Activated T-helper 1 cell treated with anti-CD3 and anti-CD28 coated beads, Interleukin-12 subunit alpha, Interleukin-12 subunit beta, Interleukin-2, Interleukin-4 antibody, amounts not matched to agents 30 ng/mL and 10 ng/mL and 1 ng/mL, durations not matched to agents 14 hours and 24 hours and 36 hours (primary cell): ENCODE measurements around the gene YDJC. TPM values are rescaled to one million over a fixed set of nuclear protein-coding genes. Genes with fewer than 3 reads are reported as not detected.

Source experiments
- DNase-seq: peaks from one replicate; pipeline ENCODE4 v3.0.0; 2021; ENCODE audit warnings: low spot score
- H3K27ac Mint-ChIP-seq: one replicate; pipeline ENCODE4 v1.8.0; 2021; ENCODE audit warnings: mild to moderate bottlenecking, mixed read lengths
- H3K27me3 Mint-ChIP-seq: one replicate; pipeline ENCODE4 v1.8.0; 2022; ENCODE audit warnings: mild to moderate bottlenecking, moderate library complexity, mixed read lengths; ENCODE audit not compliant: insufficient read depth
- H3K36me3 Mint-ChIP-seq: one replicate; pipeline ENCODE4 v1.8.0; 2021; ENCODE audit warnings: low read depth, mixed read lengths
- H3K4me1 Mint-ChIP-seq: one replicate; pipeline ENCODE4 v1.8.0; 2021; ENCODE audit warnings: low read depth, mixed read lengths
- H3K4me3 Mint-ChIP-seq: one replicate; pipeline ENCODE4 v1.8.0; 2021; ENCODE audit warnings: mild to moderate bottlenecking, moderate library complexity, mixed read lengths
- H3K9me3 Mint-ChIP-seq: one replicate; pipeline ENCODE4 v1.8.0; 2021; ENCODE audit warnings: mixed read lengths
- intact Hi-C: fragments of 100-400 bp; cut with micrococcal nuclease; formaldehyde crosslinking; loops from one replicate; pipeline ENCODE4 v1.15.1; 2024
- total RNA-seq: library from RNA; stranded (reverse); gene quantifications from 2 replicates; pipeline ENCODE4 v1.2.3, GENCODE V29; 2022

YDJC gene
- total RNA-seq, 1 donor from 2014 or later, result 51.7 TPM

DNA sequence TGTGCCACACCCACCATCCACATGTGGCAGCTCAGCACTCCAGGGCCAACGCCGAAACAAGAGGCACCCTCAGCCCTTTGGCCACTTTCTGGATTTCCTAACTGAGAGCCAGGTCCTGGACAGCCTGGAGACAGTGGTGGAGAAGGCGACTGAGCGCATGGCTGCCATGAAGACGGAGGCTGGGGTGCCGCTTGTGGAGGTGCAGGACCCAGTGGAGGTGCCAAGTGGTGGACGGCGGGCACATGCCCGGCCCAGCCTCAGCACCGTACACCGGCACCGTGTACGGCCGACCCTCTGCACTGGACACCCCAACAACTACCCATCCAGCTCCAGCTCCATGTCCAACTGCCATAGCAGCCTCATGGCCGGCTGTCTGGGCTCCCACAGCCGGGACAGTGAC lies 4.3 kb upstream of the YDJC start:
- Mint-ChIP-seq H3K27me3 (no peaks in the 10 kb centered on the region), H3K36me3 (peaks cover 2% of the 10 kb centered on the region), H3K9me3 (no peaks in the 10 kb centered on the region), H3K4me1 (peaks cover 10% of the 10 kb centered on the region), H3K27ac (no peak overlapping the region), H3K4me3 (no peak overlapping the region)
- intact Hi-C loops, result no loop called here
- no peak for DNase-seq

- no peak for DNase-seq
- peaks cover 10% of the 10 kb centered on the region for H3K4me1 Mint-ChIP-seq
- H3K4me3 Mint-ChIP-seq, result no peak overlapping the region
- H3K9me3 Mint-ChIP-seq, result no peaks in the 10 kb centered on the region
- intact Hi-C loops, result no loop called here
- H3K27me3 Mint-ChIP-seq, result no peaks in the 10 kb centered on the region
- no peak overlapping the region for H3K27ac Mint-ChIP-seq
- peaks cover 2% of the 10 kb centered on the region for H3K36me3 Mint-ChIP-seq
Measured at GRCh38 chr22:21633481-21633880, 3.7 kb upstream of the YDJC start.

GRCh38 chr22:21632931-21633330 lies 3.1 kb upstream of the YDJC start:
- Mint-ChIP-seq H3K4me1 (peaks cover 14% of the 10 kb centered on the region), H3K27me3 (no peaks in the 10 kb centered on the region), H3K36me3 (peaks cover 7% of the 10 kb centered on the region), H3K27ac (no peak overlapping the region), H3K9me3 (no peaks in the 10 kb centered on the region), H3K4me3 (no peak overlapping the region)
- DNase-seq, result no peak
- intact Hi-C loops, result no loop called here

DNA sequence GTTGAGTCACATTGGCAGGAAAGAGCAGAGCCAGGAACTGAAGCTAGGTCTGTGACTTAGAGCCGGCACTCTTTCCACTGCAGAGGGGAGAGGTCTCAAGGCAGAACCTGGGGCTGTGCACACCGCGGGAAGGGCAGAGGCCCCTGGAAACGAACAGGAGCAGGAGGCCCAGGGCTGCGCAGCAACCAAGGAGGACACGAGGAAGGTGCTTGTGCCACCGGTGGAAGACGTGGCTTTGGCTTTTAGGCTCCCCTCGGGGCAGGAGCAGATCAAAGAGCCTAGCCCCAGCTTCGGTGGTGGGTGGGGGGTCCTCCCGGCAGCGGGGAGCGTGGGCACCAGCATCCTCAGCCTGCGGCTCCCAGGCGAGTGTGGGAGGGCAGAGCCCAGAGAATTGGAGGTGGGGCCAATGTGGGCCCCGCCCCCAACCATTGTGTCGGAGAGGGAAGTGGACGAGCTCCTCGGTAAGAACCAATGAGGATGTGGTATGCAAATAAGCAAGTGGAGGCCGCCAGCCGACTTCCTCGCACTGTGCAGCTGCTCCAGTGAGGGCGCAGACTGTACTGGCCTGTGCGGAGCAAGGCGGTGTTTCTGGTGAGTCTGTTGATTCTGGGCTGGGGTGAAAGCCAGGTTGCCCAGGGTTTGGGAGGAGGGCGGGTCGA lies 2.5 kb upstream of the YDJC start, which contains the start of gene CCDC116:
Gene CCDC116, plus strand, starts transcription at position 524 of the 659 bp plus-strand sequence. CDS start 422 bp downstream, outside the sequence.
- DNase-seq, result peak; percentile 61
- Mint-ChIP-seq H3K36me3 (peaks cover 12% of the 10 kb centered on the region), H3K9me3 (no peaks in the 10 kb centered on the region), H3K27me3 (no peaks in the 10 kb centered on the region), H3K27ac (peak within 1 kb of the TSS; percentile 26), H3K4me3 (peak within 1 kb of the TSS; percentile 11), H3K4me1 (peaks cover 18% of the 10 kb centered on the region)
- intact Hi-C loops, result no loop called here

GRCh38 chr22:21631025-21631424 lies 1.2 kb upstream of the YDJC start:
- intact Hi-C loops, result loop anchor here (2.0 kb wide), 1 partner anchor 42 kb away; no protein-coding TSS in a partner anchor

GRCh38 chr22:21628386-21629254 lies 1.2 kb downstream of the YDJC start:
- H3K36me3 Mint-ChIP-seq, result peaks cover 21% of the 10 kb centered on the region
- H3K9me3 Mint-ChIP-seq, result no peaks in the 10 kb centered on the region
- DNase-seq, result no peak
- H3K27me3 Mint-ChIP-seq, result no peaks in the 10 kb centered on the region
- peak overlapping the region; percentile 92 for H3K27ac Mint-ChIP-seq
- intact Hi-C loops, result loop anchor here (1.0 to 5.0 kb wide), 3 partner anchors 14 to 109 kb away; partner anchors contain the start of genes SDF2L1, UBE2L3 and YPEL1
- H3K4me3 Mint-ChIP-seq, result peak overlapping the region; percentile 91
- peaks cover 28% of the 10 kb centered on the region for H3K4me1 Mint-ChIP-seq

More at GRCh38 chr22:21631025-21631424, 1.2 kb upstream of the YDJC start:
- DNase-seq, result no peak
- no peaks in the 10 kb centered on the region for H3K27me3 Mint-ChIP-seq
- peak overlapping the region; percentile 10 for H3K27ac Mint-ChIP-seq
- H3K36me3 Mint-ChIP-seq, result peaks cover 21% of the 10 kb centered on the region
- H3K4me3 Mint-ChIP-seq, result peak overlapping the region; percentile 69
- peaks cover 28% of the 10 kb centered on the region for H3K4me1 Mint-ChIP-seq
- no peaks in the 10 kb centered on the region for H3K9me3 Mint-ChIP-seq

GRCh38 chr22:21626735-21627469 lies 2.9 kb downstream of the YDJC start:
- peak overlapping the region; percentile 31 for H3K27ac Mint-ChIP-seq
- no peak for DNase-seq
- peaks cover 35% of the 10 kb centered on the region for H3K4me1 Mint-ChIP-seq
- H3K27me3 Mint-ChIP-seq, result no peaks in the 10 kb centered on the region
- H3K36me3 Mint-ChIP-seq, result peaks cover 29% of the 10 kb centered on the region
- intact Hi-C loops, result loop anchor here (5.0 kb wide), 1 partner anchor 110 kb away; the partner anchor contains the start of gene YPEL1
- H3K4me3 Mint-ChIP-seq, result peak overlapping the region; percentile 89
- H3K9me3 Mint-ChIP-seq, result no peaks in the 10 kb centered on the region

DNA sequence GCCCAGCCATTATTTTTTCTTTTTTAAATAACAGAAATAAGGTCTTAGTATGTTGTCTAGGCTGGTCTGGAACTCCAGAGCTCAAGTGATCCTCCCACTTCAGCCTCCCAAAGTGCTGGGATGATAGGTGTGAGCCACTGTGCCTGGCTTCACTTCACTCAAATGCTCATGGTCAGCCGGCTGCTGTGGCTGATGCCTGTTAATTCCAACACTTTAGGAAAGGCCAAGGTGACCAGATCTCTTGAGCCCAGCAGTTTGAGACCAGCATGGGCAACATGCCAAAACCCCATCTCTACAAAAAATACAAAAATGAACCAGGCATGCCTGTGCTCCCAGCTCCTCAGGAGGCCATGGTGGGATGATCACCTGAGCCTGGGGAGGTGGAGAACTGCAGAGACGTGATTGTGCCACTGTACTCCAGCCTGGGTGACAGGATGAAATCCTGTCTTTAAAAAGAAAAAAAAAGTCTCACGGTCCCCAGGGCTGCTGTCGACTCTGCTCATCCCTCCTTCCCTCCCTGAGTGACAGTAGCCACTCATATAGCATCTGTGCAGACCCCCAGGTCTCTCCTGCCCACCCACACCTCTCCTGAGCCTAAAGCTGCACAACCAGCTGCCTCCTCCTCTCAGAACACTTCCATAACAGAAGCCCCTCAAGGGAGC lies 3.6 kb downstream of the YDJC start:
- Mint-ChIP-seq H3K27ac (peak overlapping the region; percentile 31), H3K4me1 (peaks cover 33% of the 10 kb centered on the region), H3K9me3 (no peaks in the 10 kb centered on the region), H3K27me3 (no peaks in the 10 kb centered on the region), H3K36me3 (peaks cover 29% of the 10 kb centered on the region), H3K4me3 (peak overlapping the region; percentile 61)
- DNase-seq, result no peak
- intact Hi-C loops, result loop anchor here (5.0 kb wide), 1 partner anchor 111 kb away; the partner anchor contains the start of gene YPEL1

- no peak overlapping the region for H3K4me3 Mint-ChIP-seq
- no peaks in the 10 kb centered on the region for H3K27me3 Mint-ChIP-seq
- peaks cover 29% of the 10 kb centered on the region for H3K36me3 Mint-ChIP-seq
- DNase-seq, result no peak
- peaks cover 25% of the 10 kb centered on the region for H3K4me1 Mint-ChIP-seq
- intact Hi-C loops, result loop anchor here (5.0 kb wide), 1 partner anchor 112 kb away; the partner anchor contains the start of gene YPEL1
- peak overlapping the region; percentile 55 for H3K27ac Mint-ChIP-seq
- H3K9me3 Mint-ChIP-seq, result no peaks in the 10 kb centered on the region
Measured at GRCh38 chr22:21624880-21625791, 4.7 kb downstream of the YDJC start.

- no peak for DNase-seq
- Mint-ChIP-seq H3K9me3 (no peaks in the 10 kb centered on the region), H3K36me3 (peaks cover 29% of the 10 kb centered on the region), H3K4me1 (peaks cover 25% of the 10 kb centered on the region), H3K27me3 (no peaks in the 10 kb centered on the region), H3K4me3 (no peak overlapping the region), H3K27ac (peak overlapping the region; percentile 55)
- intact Hi-C loops, result no loop called here
Measured at GRCh38 chr22:21624120-21624879, 5.5 kb downstream of the YDJC start.

DNA sequence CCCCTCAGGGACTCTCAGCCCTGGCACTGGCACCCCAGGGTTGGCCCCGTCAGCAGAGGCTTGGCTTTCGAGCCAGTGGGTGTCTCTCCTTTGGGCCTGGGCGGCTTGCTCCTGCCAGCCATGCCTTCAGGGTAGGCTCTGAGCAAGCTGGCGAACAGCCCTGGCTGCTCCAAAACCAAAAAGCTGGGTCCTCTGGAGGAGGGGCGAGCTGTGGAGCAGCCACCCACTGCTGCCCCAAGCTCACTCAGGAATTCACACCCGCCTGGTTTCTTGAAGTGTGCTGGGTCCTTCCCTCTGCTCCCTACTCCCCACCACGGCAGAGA lies 6.2 kb downstream of the YDJC start:
- intact Hi-C loops, result no loop called here
- DNase-seq, result no peak
- H3K4me3 Mint-ChIP-seq, result no peak overlapping the region
- peaks cover 25% of the 10 kb centered on the region for H3K4me1 Mint-ChIP-seq
- H3K27me3 Mint-ChIP-seq, result no peaks in the 10 kb centered on the region
- peaks cover 27% of the 10 kb centered on the region for H3K36me3 Mint-ChIP-seq
- no peaks in the 10 kb centered on the region for H3K9me3 Mint-ChIP-seq
- no peak overlapping the region for H3K27ac Mint-ChIP-seq
